ENCODE data around the gene IRF7.

DNA sequence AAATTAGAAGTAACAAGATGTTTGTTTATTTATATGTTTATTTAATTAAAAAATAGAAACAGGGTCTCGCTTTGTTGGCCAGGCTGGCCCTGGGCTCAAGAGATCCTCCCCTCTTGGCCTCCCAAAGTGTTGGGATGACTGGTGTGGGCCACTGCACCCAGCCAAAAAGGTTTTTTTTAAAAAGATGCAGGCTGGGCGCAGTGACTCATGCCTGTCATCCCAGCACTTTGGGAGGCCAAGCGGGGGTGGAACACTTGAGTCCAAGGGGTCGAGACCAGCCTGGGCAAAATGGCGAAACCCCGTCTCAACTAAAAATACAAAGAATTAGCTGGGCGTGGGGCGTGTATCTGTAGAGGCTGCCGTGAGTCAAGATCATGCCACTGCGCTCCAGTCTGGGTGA, 34.7 kb upstream of the IRF7 start:
- TF ChIP-seq CTCF (IDR thresholded peaks at IDR 0.05): no peak
- TF ChIP-seq POLR2AphosphoS5 (IDR thresholded peaks at IDR 0.05; ENCODE audit: insufficient read depth in 1 of 2, low read depth in 1 of 2): no peak
- TF ChIP-seq POLR2A (IDR thresholded peaks at IDR 0.05): no peak

Measured in vagina (tissue), 2 donors.